ENCODE results near the gene ADAMTS7. TPM values are rescaled to one million over a fixed set of nuclear protein-coding genes. Genes with fewer than 3 reads are reported as not detected.

ADAMTS7 gene
- total RNA-seq, 1 experiment from 2014 or later = 12.0 TPM

- TF ChIP-seq ZFX (IDR thresholded peaks at IDR 0.05) (no peak), POLR2A (IDR thresholded peaks at IDR 0.05; ENCODE audit: borderline replicate concordance, extremely low read depth, insufficient read depth, insufficient read length) (no peak), CEBPB (IDR thresholded peaks at IDR 0.05; ENCODE audit: low read depth) (no peak), MAX (IDR thresholded peaks at IDR 0.05) (no peak), JUND (IDR thresholded peaks at IDR 0.05) (no peak)
- TF ChIP-seq, protein P1, sequence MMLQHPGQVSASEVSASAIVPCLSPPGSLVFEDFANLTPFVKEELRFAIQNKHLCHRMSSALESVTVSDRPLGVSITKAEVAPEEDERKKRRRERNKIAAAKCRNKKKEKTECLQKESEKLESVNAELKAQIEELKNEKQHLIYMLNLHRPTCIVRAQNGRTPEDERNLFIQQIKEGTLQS (IDR thresholded peaks at IDR 0.05) = no peak
- no peak overlapping the region for H3K4me2 ChIP-seq (ENCODE audit: low read length)
- H3K4me1 ChIP-seq (ENCODE audit: control insufficient read depth in 1 of 2, insufficient read depth in 2 of 2, low read length in 2 of 2) = peaks cover 0 to 12% of the 10 kb centered on the region in 2 experiments; a peak in 1 of 4 replicates
- no peak overlapping the region for H3K4me3 ChIP-seq (replicated peaks in 1 of 2; ENCODE audit: low read depth in 1 of 2, low read length in 2 of 2)
- no peaks in the 10 kb centered on the region for H3K9me2 ChIP-seq (ENCODE audit: insufficient read depth)
- no peaks in the 10 kb centered on the region for H3K36me3 ChIP-seq (ENCODE audit: control insufficient read depth in 1 of 2, insufficient read depth in 2 of 2, low read length in 2 of 2)
- H3K9ac ChIP-seq (ENCODE audit: low read length) = no peak overlapping the region
- H3K9me3 ChIP-seq (ENCODE audit: control insufficient read depth in 1 of 2, insufficient read depth in 1 of 2, low read depth in 1 of 2, low read length in 2 of 2) = no peaks in the 10 kb centered on the region
- no TSS peak for BruUV-seq (replicated peaks)
- no peaks in the 10 kb centered on the region for H3K79me2 ChIP-seq (ENCODE audit: insufficient read depth, low read length)
- H4K20me1 ChIP-seq (ENCODE audit: insufficient read depth) = no peaks in the 10 kb centered on the region
- POLR2A ChIA-PET = interaction anchor here (1.9 kb wide), 1 partner anchor 13 kb away, joined by 4 read pairs; no protein-coding TSS in a partner anchor
- no peak overlapping the region for H3K27ac ChIP-seq (ENCODE audit: low read depth, low read length)
- H2AFZ ChIP-seq (ENCODE audit: low read depth, low read length, poor library complexity, severe bottlenecking) = no peak overlapping the region
- no peaks in the 10 kb centered on the region for H3K27me3 ChIP-seq (ENCODE audit: insufficient read depth, low read length)
- ATAC-seq (peak; percentile 25; the same call in 1 of the 2 replicates), DNase-seq (ENCODE audit: low read depth, low spot score) (no peak)
- intact Hi-C loops (cut with micrococcal nuclease) = no loop called here
- CTCF ChIA-PET = interaction anchor here (1.3 to 2.0 kb wide), 2 partner anchors 11 to 13 kb away, joined by 6 read pairs; no protein-coding TSS in a partner anchor
- RAD21 ChIA-PET (ENCODE audit: low non-redundant PET in 1 of 2, low total read pairs in 2 of 2, uncharacterized antibody in 2 of 2, unreplicated experiment in 2 of 2) = no interaction called here
Observed at GRCh38 chr15:78727561-78727960, 83.7 kb downstream of the ADAMTS7 start.

GRCh38 chr15:78726870-78727551, 84.3 kb downstream of the ADAMTS7 start:
- CTCF ChIA-PET = interaction anchor here (0.8 to 2.0 kb wide), 6 partner anchors 9 to 162 kb away, joined by 3 to 6 read pairs (median 3); partner anchors contain the start of gene CHRNA5
- intact Hi-C loops (cut with micrococcal nuclease) = no loop called here
- POLR2A ChIA-PET = interaction anchor here (0.6 to 1.9 kb wide), 4 partner anchors 9 to 428 kb away, joined by 3 to 4 read pairs (median 3); partner anchors contain the start of gene SKIC8
- no peak overlapping the region for H3K4me2 ChIP-seq (ENCODE audit: low read length)
- H4K20me1 ChIP-seq (ENCODE audit: insufficient read depth) = no peaks in the 10 kb centered on the region
- peak; percentile 70 for DNase-seq (ENCODE audit: low read depth, low spot score)
- TF ChIP-seq TCF7L2 (IDR thresholded peaks at IDR 0.05; ENCODE audit: borderline replicate concordance, extremely low read depth, insufficient read depth, insufficient read length) = peak; percentile 94
- peak; percentile 37; the same call in 1 of the 2 replicates for TF ChIP-seq POLR2AphosphoS5 (IDR thresholded peaks at IDR 0.05; ENCODE audit: low read depth, low read length)
- TF ChIP-seq FOSL1 (IDR thresholded peaks at IDR 0.05; ENCODE audit: low read depth) = no peak
- 0 out of 2 replicates have a peak, but pooled peaks have one; percentile 11 for TF ChIP-seq SP1 (IDR thresholded peaks at IDR 0.05; ENCODE audit: low read depth)
- no peaks in the 10 kb centered on the region for H3K27me3 ChIP-seq (ENCODE audit: insufficient read depth, low read length)
- peaks cover 0 to 12% of the 10 kb centered on the region in 2 experiments; a peak in 1 of 4 replicates for H3K4me1 ChIP-seq (ENCODE audit: control insufficient read depth in 1 of 2, insufficient read depth in 2 of 2, low read length in 2 of 2)
- peak; percentile 94 for ATAC-seq
- no peak overlapping the region for H3K9ac ChIP-seq (ENCODE audit: low read length)
- RAD21 ChIA-PET (ENCODE audit: low non-redundant PET in 1 of 2, low total read pairs in 2 of 2, uncharacterized antibody in 2 of 2, unreplicated experiment in 2 of 2) = no interaction called here
- no peaks in the 10 kb centered on the region for H3K36me3 ChIP-seq (ENCODE audit: control insufficient read depth in 1 of 2, insufficient read depth in 2 of 2, low read length in 2 of 2)
- H3K79me2 ChIP-seq (ENCODE audit: insufficient read depth, low read length) = no peaks in the 10 kb centered on the region
- H3K27ac ChIP-seq (ENCODE audit: low read depth, low read length) = no peak overlapping the region
- no TSS peak for BruUV-seq (replicated peaks)
- H3K9me2 ChIP-seq (ENCODE audit: insufficient read depth) = no peaks in the 10 kb centered on the region
- no peak overlapping the region for H3K4me3 ChIP-seq (replicated peaks in 1 of 2; ENCODE audit: low read depth in 1 of 2, low read length in 2 of 2)
- no peak overlapping the region for H2AFZ ChIP-seq (ENCODE audit: low read depth, low read length, poor library complexity, severe bottlenecking)
- no peaks in the 10 kb centered on the region for H3K9me3 ChIP-seq (ENCODE audit: control insufficient read depth in 1 of 2, insufficient read depth in 1 of 2, low read depth in 1 of 2, low read length in 2 of 2)

All from HCT116 (cell line).